Testis (tissue), 3 donors: ENCODE measurements around the gene CTSW. TPM values are rescaled to one million over a fixed set of nuclear protein-coding genes. Genes with fewer than 3 reads are reported as not detected.

ENCODE experiments used
- DNase-seq: peaks from one replicate; pipeline ENCODE4 v3.0.0-alpha.2; 2019
- H3K27ac ChIP-seq, 2 donors: fragments of 200-600 bp; sonication (generic); one replicate each; pipeline ENCODE4 v1.5.1; 2019
- H3K27me3 ChIP-seq: fragments of 200-600 bp; sonication (generic); one replicate; pipeline ENCODE4 v1.5.1; 2019
- H3K36me3 ChIP-seq: fragments of 200-600 bp; sonication (generic); one replicate; pipeline ENCODE4 v1.5.1; 2017; ENCODE audit warnings: low read depth; ENCODE audit errors: missing control alignments
- H3K4me1 ChIP-seq: fragments of 200-600 bp; sonication (generic); one replicate; pipeline ENCODE4 v1.5.1; 2019
- H3K4me3 ChIP-seq, 2 donors: fragments of 200-600 bp; sonication (generic); one replicate each; pipeline ENCODE4 v1.5.1; 2017 to 2019
- H3K9me3 ChIP-seq: fragments of 200-600 bp; sonication (generic); one replicate; pipeline ENCODE4 v1.5.1; 2017
- CTCF ChIP-seq, 3 experiments: fragments of 450-650 bp in 2 of 3; fragments of 200-600 bp in 1 of 3; sonication (generic) in 1 of 3; IDR thresholded peaks; one replicate each; pipeline ENCODE4 v1.5.1; 2016 to 2019; ENCODE audit warnings: antibody characterized with exemption in 3 of 3, mild to moderate bottlenecking in 2 of 3, moderate library complexity in 1 of 3
- POLR2A ChIP-seq: fragments of 450-650 bp; IDR thresholded peaks from one replicate; pipeline ENCODE4 v1.6.1; 2017; ENCODE audit warnings: antibody characterized with exemption, mild to moderate bottlenecking, moderate library complexity
- WGBS, 2 donors: methylation state at CpG; one replicate each; pipeline ENCODE4 v1.1.5; 2018; 5-methylcytosine and 5-hydroxymethylcytosine counted together
- intact Hi-C: fragments of 100-400 bp; cut with DNase I; formaldehyde crosslinking; loops from one replicate; pipeline ENCODE4 v1.15.1; 2023; ENCODE audit warnings: low total_unique reads
- polyA plus RNA-seq: library from polyadenylated mRNA; stranded (reverse); fragments of 350-450 nt; fragmentation: Illumina TruSeq; extraction: RNeasy Lipid Tissue Mini Kit (QIAGEN cat#74804); gene quantifications from one replicate; pipeline ENCODE4 v1.2.3, GENCODE V29; 2014; ENCODE audit warnings: low read depth, low replicate concordance; ENCODE audit not compliant: insufficient read depth
- total RNA-seq, 2 donors: library from RNA; depleted of rRNA; stranded (reverse); fragments of >200 nt; gene quantifications; one replicate each; pipeline ENCODE4 v1.2.3, GENCODE V29; 2016

Gene CTSW
- total and polyA plus RNA-seq, 3 donors from 2014 or later = 0.71 to 4.4 (median 2.7) TPM

- no peak for DNase-seq
- WGBS, 2 donors = 89 to 94% methylated on average over 4 to 5 of the region's 5 CpGs
- Histone ChIP-seq H3K4me1 (peaks cover 30% of the 10 kb centered on the region), H3K27ac (no peak overlapping the region), H3K36me3 (no peaks in the 10 kb centered on the region), H3K27me3 (no peaks in the 10 kb centered on the region), H3K4me3 (no peak overlapping the region), H3K9me3 (no peaks in the 10 kb centered on the region)
- intact Hi-C loops = no loop called here
- TF ChIP-seq POLR2A (no peak), CTCF (IDR thresholded peaks at IDR 0.05) (no peak)
These were observed 15.9 kb downstream of the CTSW start for GRCh38 chr11:65895482-65895981.

GRCh38 chr11:65896034-65896999, 16.7 kb downstream of the CTSW start:
- 92 to 96% methylated on average over 11 to 14 of the region's 14 CpGs for WGBS, 2 donors
- intact Hi-C loops = no loop called here
- Histone ChIP-seq H3K36me3 (no peaks in the 10 kb centered on the region), H3K4me1 (peaks cover 30% of the 10 kb centered on the region), H3K9me3 (no peaks in the 10 kb centered on the region), H3K27ac (no peak overlapping the region), H3K27me3 (no peaks in the 10 kb centered on the region), H3K4me3 (no peak overlapping the region)
- no peak for TF ChIP-seq CTCF (IDR thresholded peaks at IDR 0.05)
- TF ChIP-seq POLR2A = no peak
- no peak for DNase-seq

GRCh38 chr11:65897020-65897471, 17.4 kb downstream of the CTSW start:
- H3K36me3 ChIP-seq = no peaks in the 10 kb centered on the region
- no peaks in the 10 kb centered on the region for H3K27me3 ChIP-seq
- TF ChIP-seq POLR2A (no peak), CTCF (IDR thresholded peaks at IDR 0.05) (no peak)
- intact Hi-C loops = no loop called here
- WGBS, 2 donors = 95% methylated on average over 4 of the region's 4 CpGs; no CpG with 5 or more reads in 1 of the 2 donors
- DNase-seq = no peak
- no peak overlapping the region for H3K27ac ChIP-seq
- H3K4me3 ChIP-seq = no peak overlapping the region
- H3K9me3 ChIP-seq = no peaks in the 10 kb centered on the region
- H3K4me1 ChIP-seq = peaks cover 26% of the 10 kb centered on the region

GRCh38 chr11:65898656-65899355, 19.2 kb downstream of the CTSW start:
- DNase-seq = no peak
- WGBS, 2 donors = 24 to 56% methylated on average over 9 to 27 of the region's 28 CpGs
- H3K27ac ChIP-seq = no peak overlapping the region

More at GRCh38 chr11:65898656-65899355, 19.2 kb downstream of the CTSW start:
- intact Hi-C loops = no loop called here
- Histone ChIP-seq H3K9me3 (no peaks in the 10 kb centered on the region), H3K4me3 (peak overlapping the region; percentile 43 to 52), H3K4me1 (peaks cover 9% of the 10 kb centered on the region), H3K27me3 (no peaks in the 10 kb centered on the region), H3K36me3 (no peaks in the 10 kb centered on the region)
- TF ChIP-seq POLR2A = no peak
- TF ChIP-seq CTCF (IDR thresholded peaks at IDR 0.05) = no peak
